Sigmoid colon (tissue), 7 donors: ENCODE data around the gene PRTN3. TPM values are rescaled to one million over a fixed set of nuclear protein-coding genes. Genes with fewer than 3 reads are reported as not detected.
A peak's percentile ranks its signal among the peaks of the same experiment; 100 is the strongest.
"Not testable (repeated sequence)": the region's sequence is repeated elsewhere in the genome, so short reads cannot be mapped to it uniquely, and the experiment has no call there.

Experiments
- DNase-seq: peaks from one replicate; pipeline ENCODE4 v3.0.0-alpha.2; 2019
- H3K27ac ChIP-seq, 4 donors: fragments of 200-600 bp; sonication (generic); one replicate each; pipeline ENCODE4 v1.5.1; 2016 to 2019; ENCODE audit warnings: mild to moderate bottlenecking in 1 of 4
- H3K27me3 ChIP-seq, 3 donors: fragments of 200-600 bp; sonication (generic); one replicate each; pipeline ENCODE4 v1.5.1; 2019; ENCODE audit warnings: mild to moderate bottlenecking in 1 of 3
- H3K36me3 ChIP-seq, 4 donors: fragments of 200-600 bp; sonication (generic); one replicate each; pipeline ENCODE4 v1.5.1; 2016 to 2019
- H3K4me1 ChIP-seq, 4 donors: fragments of 200-600 bp; sonication (generic); one replicate each; pipeline ENCODE4 v1.5.1; 2017 to 2019
- H3K4me3 ChIP-seq, 4 donors: fragments of 200-600 bp; sonication (generic); one replicate each; pipeline ENCODE4 v1.5.1; 2017 to 2019; ENCODE audit warnings: mild to moderate bottlenecking in 2 of 4, moderate library complexity in 1 of 4
- H3K9me3 ChIP-seq, 4 donors: fragments of 200-600 bp in 3 of 4; sonication (generic) in 3 of 4; one replicate each; pipeline versions ENCODE4 v1.5.1 to v1.6.1; 2013 to 2019
- CTCF ChIP-seq, 4 experiments: fragments of 450-650 bp in 3 of 4; fragments of 200-600 bp in 1 of 4; IDR thresholded peaks; one replicate each; pipeline ENCODE4 v1.5.1; 2016 to 2019; ENCODE audit warnings: antibody characterized with exemption in 4 of 4, mild to moderate bottlenecking in 3 of 4, moderate library complexity in 2 of 4
- EP300 ChIP-seq, 4 donors: sonication (generic); formaldehyde crosslinking; IDR thresholded peaks; one replicate each; pipeline ENCODE4 v1.6.1; 2017; ENCODE audit warnings: antibody characterized with exemption in 4 of 4
- POLR2A ChIP-seq, 2 donors: fragments of 450-650 bp; IDR thresholded peaks; one replicate each; pipeline ENCODE4 v1.6.1; 2016; ENCODE audit warnings: antibody characterized with exemption in 2 of 2, mild to moderate bottlenecking in 2 of 2, moderate library complexity in 2 of 2
- POLR2AphosphoS5 ChIP-seq, 4 donors: sonication (generic); formaldehyde crosslinking; IDR thresholded peaks; one replicate each; pipeline ENCODE4 v1.6.1; 2017; ENCODE audit warnings: antibody characterized with exemption in 4 of 4
- WGBS, 2 donors: extraction: QIAGEN DNeasy Blood & Tissue Kit; methylation state at CpG; one replicate each; pipeline ENCODE4 v1.1.7; 2013; 5-methylcytosine and 5-hydroxymethylcytosine counted together
- intact Hi-C: fragments of 100-400 bp; cut with DNase I; formaldehyde crosslinking; loops from one replicate; pipeline ENCODE4 v1.15.1; 2023
- polyA plus RNA-seq, 3 donors: library from polyadenylated mRNA; stranded (reverse); fragments of 200-250 nt; gene quantifications; one replicate each; pipeline ENCODE4 v1.2.3, GENCODE V29; 2013
- total RNA-seq, 4 donors: library from RNA; depleted of rRNA; stranded (reverse); fragments of >200 nt; gene quantifications; one replicate each; pipeline ENCODE4 v1.1.0, GENCODE V29; 2016
- donor health status: healthy with polysubstance abuse.
- donor health status: Bipolar disorder and iron deficiency.
- donor health status: healthy.

The PRTN3 gene
- total and polyA plus RNA-seq, 7 donors: not detected

- peaks cover 0 to 45% (median 32%) of the 10 kb centered on the region in 4 donors for H3K4me1 ChIP-seq
- H3K27me3 ChIP-seq: peaks cover 15 to 69% (median 42%) of the 10 kb centered on the region in 3 donors
- TF ChIP-seq POLR2A (IDR thresholded peaks at IDR 0.05) (no peak), POLR2AphosphoS5 (IDR thresholded peaks at IDR 0.05) (peak; percentile 75 to 89 (median 86)), EP300 (IDR thresholded peaks at IDR 0.05) (peak in 3 of 4 donors; percentile 62 to 80 (median 69)), CTCF (IDR thresholded peaks at IDR 0.05) (no peak)
- intact Hi-C loops: loop anchor here (5.0 kb wide), 1 partner anchor 53 kb away; the partner anchor contains the start of gene PTBP1
- peak; percentile 98 for DNase-seq
- peak overlapping the region; percentile 77 to 83 (median 79) for H3K27ac ChIP-seq
- 14 to 26% methylated on average over 28 of the region's 28 CpGs for WGBS, 2 donors
- H3K9me3 ChIP-seq: no peaks in the 10 kb centered on the region
- peak overlapping the region in 3 of 4 donors; percentile 3 to 30 (median 16) for H3K4me3 ChIP-seq
- no peaks in the 10 kb centered on the region for H3K36me3 ChIP-seq
Observed at GRCh38 chr19:850221-850978, 9.6 kb downstream of the PRTN3 start.

- no peaks in the 10 kb centered on the region for H3K9me3 ChIP-seq
- peaks cover 0 to 45% (median 32%) of the 10 kb centered on the region in 4 donors for H3K4me1 ChIP-seq
- DNase-seq: no peak
- peak overlapping the region; percentile 77 to 83 (median 79) for H3K27ac ChIP-seq
- 28 to 48% methylated on average over 13 of the region's 13 CpGs for WGBS, 2 donors
- no peaks in the 10 kb centered on the region for H3K36me3 ChIP-seq
- H3K4me3 ChIP-seq: peak overlapping the region in 3 of 4 donors; percentile 3 to 30 (median 16)
- peaks cover 15 to 69% (median 36%) of the 10 kb centered on the region in 3 donors for H3K27me3 ChIP-seq
- TF ChIP-seq EP300 (IDR thresholded peaks at IDR 0.05) (no peak), CTCF (IDR thresholded peaks at IDR 0.05) (no peak)
- intact Hi-C loops: loop anchor here (5.0 kb wide), 1 partner anchor 54 kb away; the partner anchor contains the start of gene PTBP1
Observed at GRCh38 chr19:850979-851335, 10.2 kb downstream of the PRTN3 start.

GRCh38 chr19:852136-853013, 11.6 kb downstream of the PRTN3 start, which contains the start of gene ELANE:
TSS of gene ELANE (plus strand) at chr19:852303. CDS start at chr19:852329, 26 bp downstream.
- H3K36me3 ChIP-seq: no peaks in the 10 kb centered on the region
- H3K27me3 ChIP-seq: peaks cover 15 to 64% (median 32%) of the 10 kb centered on the region in 3 donors
- 55 to 65% methylated on average over 55 of the region's 55 CpGs for WGBS, 2 donors
- peak within 1 kb of the TSS; percentile 77 to 83 (median 79) for H3K27ac ChIP-seq
- peaks cover 0 to 42% (median 32%) of the 10 kb centered on the region in 4 donors for H3K4me1 ChIP-seq
- peak within 1 kb of the TSS in 3 of 4 donors; percentile 3 to 16 (median 7) for H3K4me3 ChIP-seq
- no peak for DNase-seq
- TF ChIP-seq POLR2AphosphoS5 (IDR thresholded peaks at IDR 0.05) (no peak), EP300 (IDR thresholded peaks at IDR 0.05) (no peak), CTCF (IDR thresholded peaks at IDR 0.05) (no peak), POLR2A (IDR thresholded peaks at IDR 0.05) (no peak)
- no peaks in the 10 kb centered on the region for H3K9me3 ChIP-seq
- intact Hi-C loops: loop anchor here (5.0 kb wide), 1 partner anchor 55 kb away; the partner anchor contains the start of gene PTBP1

DNA sequence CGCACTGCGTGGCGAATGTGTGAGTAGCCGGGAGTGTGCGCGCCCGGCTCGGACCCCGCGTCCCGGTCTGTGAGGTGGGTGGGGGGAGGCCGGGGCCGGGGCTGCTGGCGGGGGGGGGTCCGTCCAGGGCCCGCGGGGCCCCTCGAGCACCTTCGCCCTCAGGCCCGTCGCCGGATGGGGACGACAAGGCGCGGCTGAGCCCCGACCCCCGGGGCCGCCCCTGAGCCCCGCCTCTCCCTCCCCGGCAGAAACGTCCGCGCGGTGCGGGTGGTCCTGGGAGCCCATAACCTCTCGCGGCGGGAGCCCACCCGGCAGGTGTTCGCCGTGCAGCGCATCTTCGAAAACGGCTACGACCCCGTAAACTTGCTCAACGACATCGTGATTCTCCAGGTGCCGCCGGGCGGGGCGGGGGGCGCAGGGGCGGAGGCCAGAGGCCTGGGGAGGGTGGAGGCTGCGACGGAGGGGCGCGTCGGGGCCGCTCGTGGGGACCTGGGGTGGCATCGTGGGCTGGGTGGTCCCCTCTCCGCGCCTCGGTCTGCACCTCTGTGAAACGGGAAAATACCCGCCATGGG, 12.3 kb downstream of the PRTN3 start:
- Histone ChIP-seq H3K4me1 (peaks cover 0 to 35% (median 25%) of the 10 kb centered on the region in 4 donors), H3K27me3 (peaks cover 15 to 61% (median 29%) of the 10 kb centered on the region in 3 donors), H3K36me3 (no peaks in the 10 kb centered on the region), H3K27ac (no peak overlapping the region), H3K4me3 (peak overlapping the region in 2 of 4 donors; percentile 7 to 12), H3K9me3 (no peaks in the 10 kb centered on the region)
- WGBS, 2 donors: 29 to 33% methylated on average over 67 of the region's 67 CpGs
- intact Hi-C loops: loop anchor here (5.0 kb wide), 1 partner anchor 56 kb away; the partner anchor contains the start of gene PTBP1
- TF ChIP-seq POLR2A (IDR thresholded peaks at IDR 0.05) (no peak), EP300 (IDR thresholded peaks at IDR 0.05) (no peak), CTCF (IDR thresholded peaks at IDR 0.05) (no peak), POLR2AphosphoS5 (IDR thresholded peaks at IDR 0.05) (no peak)
- no peak for DNase-seq

- H3K27ac ChIP-seq: not testable (repeated sequence)
- 70 to 80% methylated on average over 12 of the region's 17 CpGs for WGBS, 2 donors
Observed at GRCh38 chr19:853614-854220, 12.9 kb downstream of the PRTN3 start.

More at GRCh38 chr19:853614-854220, 12.9 kb downstream of the PRTN3 start:
- not testable (repeated sequence) for H3K9me3 ChIP-seq, H3K36me3 ChIP-seq, DNase-seq, H3K4me3 ChIP-seq
- intact Hi-C loops: loop anchor here (5.0 kb wide), 1 partner anchor 56 kb away; the partner anchor contains the start of gene PTBP1
- Histone ChIP-seq H3K4me1 (peaks cover 0 to 29% (median 21%) of the 10 kb centered on the region in 4 donors), H3K27me3 (peaks cover 20 to 61% (median 30%) of the 10 kb centered on the region in 3 donors)
